Motor neuron (in vitro differentiated cells): ENCODE results near the gene CALHM5. TPM values are rescaled to one million over a fixed set of nuclear protein-coding genes. Genes with fewer than 3 reads are reported as not detected.

Experiments
- ATAC-seq, 8 experiments: fragments of 200-7000 bp; cut with Tn5 transposase; replicated peaks in 6 of 8; 2 replicates each; pipeline ENCODE4 v1.8.0; 2021; ENCODE audit warnings: mild to moderate bottlenecking in 8 of 8, moderate library complexity in 8 of 8
- H3K27ac ChIP-seq, 2 donors: fragments of 250-450 bp; sonication (Bioruptor Pico); 2 replicates each; pipeline ENCODE4 v1.9.0; 2021; ENCODE audit warnings: antibody characterized with exemption in 2 of 2, mild to moderate bottlenecking in 2 of 2, moderate library complexity in 1 of 2
- H3K4me1 ChIP-seq, 2 donors: fragments of 250-450 bp; sonication (Bioruptor Pico); replicated peaks in 1 of 2; 2 replicates each; pipeline ENCODE4 v1.6.1; 2021; ENCODE audit warnings: antibody characterized with exemption in 2 of 2, mild to moderate bottlenecking in 2 of 2, moderate library complexity in 1 of 2
- H3K4me3 ChIP-seq, 5 donors: fragments of 250-450 bp; sonication (Bioruptor Pico); 2 replicates each; pipeline ENCODE4 v1.9.0; 2021; ENCODE audit warnings: antibody characterized with exemption in 5 of 5, mild to moderate bottlenecking in 5 of 5, moderate library complexity in 4 of 5
- WGBS, 10 experiments: fragments of 450-650 bp; shearing (Covaris generic); methylation state at CpG; one replicate each; pipeline ENCODE4 v1.0.0; 2022; 5-methylcytosine and 5-hydroxymethylcytosine counted together
- in situ Hi-C, 9 experiments: fragments of 400-800 bp; cut with MboI; loops; one replicate each; pipeline ENCODE4 v1.15.0; 2021; ENCODE audit warnings: low sequenced_read_pairs in 9 of 9, low pct_unique_long_range_greater_than_20kb in 2 of 9; ENCODE audit not compliant: unreplicated experiment in 9 of 9
- total RNA-seq, 8 experiments: library from RNA; unstranded; fragments of 300-600 nt; gene quantifications; 2 replicates each; pipeline versions ENCODE4 v1.2.3 to v1.2.4, GENCODE V29; 2022

The CALHM5 gene
- total RNA-seq, 8 experiments from 2014 or later = 0.05 to 6.6 (median 0.70) TPM

DNA sequence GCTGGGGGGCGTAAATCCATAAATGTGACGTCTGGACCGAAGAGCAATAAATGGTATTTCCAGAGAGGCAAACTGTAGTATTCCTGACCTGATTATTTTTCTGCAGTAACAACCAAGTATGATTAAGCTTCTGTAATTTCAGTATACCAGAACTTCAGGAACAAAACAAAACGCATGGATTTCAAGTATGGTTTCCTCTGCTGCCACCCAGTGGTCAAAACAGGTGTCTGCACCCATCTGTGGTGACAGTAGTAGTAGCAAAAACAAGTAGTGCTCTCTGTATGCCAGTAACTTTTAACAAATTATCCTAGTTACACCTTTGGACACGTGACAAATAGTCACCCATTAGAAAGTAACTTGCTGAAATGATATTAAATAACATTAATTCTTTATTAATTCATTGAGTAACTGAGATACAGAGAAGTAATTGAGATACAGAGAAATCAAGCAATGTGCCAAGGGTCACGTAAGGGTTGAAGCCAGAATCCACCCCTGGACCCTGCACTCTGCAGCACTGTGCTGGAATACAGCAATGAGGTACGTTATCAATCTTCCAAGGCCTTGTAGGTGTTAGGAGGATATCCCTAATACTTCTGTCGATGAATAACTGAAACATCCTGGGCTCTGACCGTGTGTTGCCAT, 50.1 kb downstream of the CALHM5 start:
- 0 to 100% (median 43%) methylated on average over 1 to 9 of the region's 9 CpGs for WGBS, 10 experiments
- Histone ChIP-seq H3K27ac (no peak overlapping the region), H3K4me3 (no peak overlapping the region), H3K4me1 (no peaks in the 10 kb centered on the region)
- in situ Hi-C loops = loop anchor here in 5 of 9 experiments (10.0 to 25.0 kb wide), 3 partner anchors 274 to 299 kb away; partner anchors contain the start of genes TSPYL1 (in 3 of the 5) and TSPYL4 (in 1 of the 5)
- ATAC-seq = peak; percentile 32 to 72 (median 62)

DNA sequence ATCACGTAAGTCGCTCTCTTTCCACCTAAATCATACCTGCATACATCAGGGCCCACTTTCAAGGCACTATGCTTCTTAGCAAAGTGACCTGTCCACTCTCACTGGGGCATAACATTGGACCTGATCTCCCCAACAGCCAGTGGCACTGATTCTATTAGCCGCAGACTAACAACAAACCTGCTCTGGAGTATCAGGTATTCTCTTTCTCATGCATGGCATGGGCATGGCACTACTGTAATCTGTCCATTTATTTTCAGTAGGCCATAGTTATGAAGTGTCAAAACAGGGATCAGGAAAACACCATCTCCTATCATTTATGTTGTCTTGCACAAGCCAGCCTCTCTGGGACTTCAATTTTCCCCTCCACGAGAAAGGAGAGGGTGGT, 50.6 kb downstream of the CALHM5 start:
- Histone ChIP-seq H3K4me3 (no peak overlapping the region), H3K4me1 (no peaks in the 10 kb centered on the region), H3K27ac (no peak overlapping the region)
- WGBS, 10 experiments = 25 to 100% (median 95%) methylated on average over 1 to 4 of the region's 4 CpGs; no CpG with 5 or more reads in 3 of the 10 experiments
- in situ Hi-C loops = loop anchor here in 5 of 9 experiments (10.0 to 25.0 kb wide), 3 partner anchors 275 to 300 kb away; partner anchors contain the start of genes TSPYL1 (in 3 of the 5) and TSPYL4 (in 1 of the 5)
- no peak for ATAC-seq

DNA sequence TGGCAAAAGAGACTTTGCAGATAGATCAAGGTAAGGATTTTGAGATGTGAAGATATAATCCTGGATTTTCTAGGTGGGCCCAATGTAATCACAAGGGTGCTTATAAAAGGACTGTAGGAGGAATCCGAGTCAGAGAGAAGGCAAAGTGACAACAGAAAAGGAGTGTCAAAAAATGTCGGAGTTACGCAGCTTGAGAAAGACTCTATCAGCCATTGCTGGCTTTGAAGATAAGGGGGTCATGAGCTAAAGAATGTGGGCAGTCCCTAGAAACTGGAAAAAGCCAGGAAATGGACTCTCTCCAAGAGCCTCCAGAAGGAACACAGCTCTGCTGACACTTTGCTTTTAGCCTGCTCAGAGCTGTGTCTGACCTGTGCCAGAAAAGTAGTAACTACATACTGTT, 51.2 kb downstream of the CALHM5 start:
- 20 to 100% (median 63%) methylated on average over 1 to 3 of the region's 3 CpGs; no CpG with 5 or more reads in 3 of the 10 experiments for WGBS, 10 experiments
- no peak overlapping the region for H3K27ac ChIP-seq
- in situ Hi-C loops = loop anchor here in 5 of 9 experiments (10.0 to 25.0 kb wide), 3 partner anchors 275 to 300 kb away; partner anchors contain the start of genes TSPYL1 (in 3 of the 5) and TSPYL4 (in 1 of the 5)
- ATAC-seq = no peak
- H3K4me3 ChIP-seq = no peak overlapping the region
- H3K4me1 ChIP-seq = no peaks in the 10 kb centered on the region

DNA sequence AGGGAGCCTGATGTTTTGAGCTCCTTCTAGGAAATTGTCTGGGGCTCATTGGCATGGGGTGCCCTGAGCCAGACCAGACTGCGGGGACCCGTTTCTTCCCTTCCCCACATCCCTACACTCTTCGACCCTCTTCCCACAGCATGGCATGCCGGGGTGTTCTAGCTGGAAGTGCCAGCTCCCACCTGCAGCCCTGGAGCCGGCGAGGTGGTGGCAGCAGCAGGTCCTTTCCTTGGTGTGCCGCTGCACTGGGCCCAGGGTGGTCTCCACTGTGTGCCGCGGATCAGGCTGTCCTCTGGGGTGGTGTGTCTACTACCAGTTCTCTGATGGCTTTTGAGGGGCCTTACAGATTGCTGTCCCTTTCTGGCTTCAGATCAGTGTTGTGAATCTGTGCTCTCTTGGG, 52.4 kb downstream of the CALHM5 start:
- no peak for ATAC-seq
- 40 to 100% (median 88%) methylated on average over 1 to 4 of the region's 9 CpGs; no CpG with 5 or more reads in 2 of the 10 experiments for WGBS, 10 experiments
- Histone ChIP-seq H3K4me1 (no peaks in the 10 kb centered on the region), H3K27ac (no peak overlapping the region), H3K4me3 (no peak overlapping the region)
- in situ Hi-C loops = loop anchor here in 5 of 9 experiments (10.0 to 25.0 kb wide), 3 partner anchors 277 to 302 kb away; partner anchors contain the start of genes TSPYL1 (in 3 of the 5) and TSPYL4 (in 1 of the 5)

DNA sequence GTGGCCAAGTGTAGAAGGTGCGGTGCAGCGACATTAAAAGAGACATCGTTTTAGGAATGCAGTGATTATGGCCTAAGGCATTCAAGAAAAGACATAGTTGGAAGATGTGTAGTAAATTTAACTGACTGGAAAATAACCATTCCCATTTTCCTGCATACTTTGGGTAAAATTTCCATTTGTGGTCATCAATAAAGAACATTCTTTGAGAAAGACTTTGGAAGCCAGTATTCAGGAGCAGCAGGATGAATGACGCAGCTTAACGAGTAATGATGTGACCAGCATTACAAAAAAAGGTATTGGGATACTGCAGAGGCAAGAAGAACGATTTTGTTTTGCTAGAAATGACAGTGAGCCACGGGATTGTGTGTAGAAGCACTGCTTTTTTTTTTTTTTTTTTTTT, 52.9 kb downstream of the CALHM5 start:
- in situ Hi-C loops = loop anchor here in 5 of 9 experiments (10.0 to 25.0 kb wide), 3 partner anchors 277 to 302 kb away; partner anchors contain the start of genes TSPYL1 (in 3 of the 5) and TSPYL4 (in 1 of the 5)

DNA sequence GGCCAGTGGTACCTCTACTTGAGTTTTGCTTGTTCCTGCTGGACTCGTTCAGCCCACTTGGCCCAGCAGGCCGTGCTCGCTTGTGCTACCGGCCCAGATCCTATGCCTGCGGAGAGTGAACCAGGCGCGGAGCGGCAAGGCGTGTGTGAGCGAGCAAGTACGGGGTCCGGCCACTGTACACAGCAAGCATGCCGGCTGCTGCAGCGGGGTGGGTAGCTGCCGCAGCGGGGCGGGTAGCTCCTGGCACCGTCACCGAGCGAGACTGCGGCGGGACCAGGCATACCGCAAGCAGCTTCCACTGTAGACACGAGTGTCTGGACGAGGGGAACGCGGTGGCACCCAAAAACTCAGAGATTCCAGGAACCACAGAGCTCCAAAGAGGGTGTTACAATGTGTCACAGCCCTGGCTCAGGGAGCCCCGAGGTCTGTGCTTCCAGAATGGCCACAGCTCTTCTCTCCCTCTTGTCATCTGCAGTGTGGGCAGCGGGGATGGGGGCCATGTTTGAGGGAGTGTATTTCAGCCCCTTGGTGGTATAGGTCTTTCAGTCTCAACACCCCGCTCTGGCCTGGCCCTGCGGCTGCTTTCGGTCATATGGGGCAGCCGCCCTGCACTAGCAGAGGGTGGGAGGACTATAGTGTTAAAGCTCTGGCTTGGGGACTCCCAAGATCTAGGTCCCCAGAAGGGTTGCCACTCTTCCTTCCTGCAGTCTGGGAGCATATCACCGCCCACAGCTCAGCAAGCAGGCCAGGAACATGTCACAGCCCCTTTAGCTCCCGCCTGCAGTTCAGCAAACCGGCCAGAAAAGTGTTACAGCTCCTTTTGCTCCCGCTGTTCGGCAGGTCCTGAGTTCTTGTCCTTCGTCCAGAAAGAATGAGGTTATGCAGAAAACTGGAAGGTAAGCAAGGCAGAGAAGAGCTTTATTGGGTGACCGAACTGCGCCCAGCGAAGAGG, 53.8 kb downstream of the CALHM5 start:
- peaks cover 0 to 3% of the 10 kb centered on the region in 2 donors for H3K4me1 ChIP-seq
- no peak overlapping the region for H3K27ac ChIP-seq
- in situ Hi-C loops = loop anchor here in 5 of 9 experiments (10.0 to 25.0 kb wide), 3 partner anchors 278 to 303 kb away; partner anchors contain the start of genes TSPYL1 (in 3 of the 5) and TSPYL4 (in 1 of the 5)
- no peak overlapping the region for H3K4me3 ChIP-seq
- 63 to 94% (median 87%) methylated on average over 5 to 13 of the region's 42 CpGs; no CpG with 5 or more reads in 3 of the 10 experiments for WGBS, 10 experiments
- peak in 3 of 8 experiments; percentile 30 to 67 (median 34) for ATAC-seq

More for the DNA sequence above, 52.9 kb downstream of the CALHM5 start:
- WGBS, 10 experiments = 43 to 90% (median 69%) methylated on average over 3 to 7 of the region's 7 CpGs; no CpG with 5 or more reads in 1 of the 10 experiments
- H3K27ac ChIP-seq = no peak overlapping the region
- peak in 1 of 8 experiments; percentile 28 for ATAC-seq
- H3K4me1 ChIP-seq = no peaks in the 10 kb centered on the region
- no peak overlapping the region for H3K4me3 ChIP-seq

DNA sequence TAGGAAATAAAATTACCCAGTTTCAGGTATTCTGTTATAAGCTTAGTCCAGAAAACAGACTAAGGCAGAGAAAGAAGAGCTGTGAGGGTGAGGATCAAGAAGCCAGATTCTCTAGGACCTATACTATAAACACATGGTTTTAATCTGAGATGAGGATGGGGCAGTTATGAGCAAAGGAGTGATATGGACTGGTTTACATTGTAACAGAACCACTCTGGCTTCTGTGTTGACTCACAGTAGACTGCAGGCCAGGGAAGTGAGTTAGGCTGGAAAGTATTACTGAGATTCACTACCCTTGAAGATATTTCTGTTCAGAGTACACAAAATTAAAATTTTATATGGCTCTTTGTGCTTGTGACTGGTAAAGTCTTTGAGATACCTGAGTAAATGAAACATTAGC, 56.7 kb downstream of the CALHM5 start:
- H3K4me1 ChIP-seq = peaks cover 5 to 6% of the 10 kb centered on the region in 2 donors
- in situ Hi-C loops = loop anchor here in 5 of 9 experiments (10.0 to 25.0 kb wide), 3 partner anchors 281 to 306 kb away; partner anchors contain the start of genes TSPYL1 (in 3 of the 5) and TSPYL4 (in 1 of the 5)
- H3K4me3 ChIP-seq = no peak overlapping the region
- no peak overlapping the region for H3K27ac ChIP-seq
- ATAC-seq = no peak

DNA sequence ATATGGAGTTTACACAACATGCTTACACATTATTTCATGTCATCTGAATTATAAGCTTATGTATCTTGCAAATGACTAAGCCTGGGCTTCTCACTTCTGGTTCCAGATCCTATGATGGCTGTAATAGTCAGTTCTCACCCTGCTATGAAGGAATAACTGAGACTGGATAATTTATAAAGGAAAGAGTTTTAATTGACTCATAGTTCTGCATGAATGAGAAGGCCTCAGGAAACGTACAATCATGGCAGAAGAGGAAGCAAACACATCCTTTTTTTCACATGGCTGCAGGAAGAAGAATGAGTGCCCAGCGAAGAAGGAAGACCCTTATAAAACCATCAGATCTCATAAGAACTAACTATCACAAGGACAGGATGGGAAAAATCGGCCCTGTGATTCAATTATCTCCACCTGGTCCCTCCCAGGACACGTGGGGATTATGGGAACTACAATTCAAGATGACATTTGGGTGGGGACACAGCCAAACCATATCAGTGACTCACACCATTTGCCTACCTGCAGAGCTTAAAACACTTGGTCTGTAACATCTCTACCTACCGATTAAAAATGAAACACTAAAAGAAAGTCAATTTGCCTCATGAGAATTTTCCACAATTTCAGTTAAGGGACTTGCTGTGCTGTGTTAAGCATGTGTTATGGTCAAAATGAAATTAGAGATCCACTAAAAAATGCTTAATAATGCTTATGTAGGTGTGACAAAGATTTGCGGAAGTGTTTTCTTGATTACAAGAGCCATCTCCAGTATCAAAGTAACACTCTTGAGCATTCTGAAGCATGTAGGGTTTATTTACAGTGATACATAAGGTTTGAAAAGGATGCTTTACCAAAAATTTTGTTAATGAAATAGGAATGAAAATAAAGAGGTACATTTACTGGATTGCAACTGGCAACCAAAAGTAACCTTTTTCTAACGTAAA, 57.6 kb downstream of the CALHM5 start:
- in situ Hi-C loops = loop anchor here in 5 of 9 experiments (10.0 to 25.0 kb wide), 3 partner anchors 282 to 307 kb away; partner anchors contain the start of genes TSPYL1 (in 3 of the 5) and TSPYL4 (in 1 of the 5)
- ATAC-seq = no peak
- H3K27ac ChIP-seq = no peak overlapping the region
- H3K4me3 ChIP-seq = no peak overlapping the region
- 68 to 97% (median 79%) methylated on average over 1 to 7 of the region's 7 CpGs for WGBS, 10 experiments
- H3K4me1 ChIP-seq = peaks cover 7 to 9% of the 10 kb centered on the region in 2 donors

DNA sequence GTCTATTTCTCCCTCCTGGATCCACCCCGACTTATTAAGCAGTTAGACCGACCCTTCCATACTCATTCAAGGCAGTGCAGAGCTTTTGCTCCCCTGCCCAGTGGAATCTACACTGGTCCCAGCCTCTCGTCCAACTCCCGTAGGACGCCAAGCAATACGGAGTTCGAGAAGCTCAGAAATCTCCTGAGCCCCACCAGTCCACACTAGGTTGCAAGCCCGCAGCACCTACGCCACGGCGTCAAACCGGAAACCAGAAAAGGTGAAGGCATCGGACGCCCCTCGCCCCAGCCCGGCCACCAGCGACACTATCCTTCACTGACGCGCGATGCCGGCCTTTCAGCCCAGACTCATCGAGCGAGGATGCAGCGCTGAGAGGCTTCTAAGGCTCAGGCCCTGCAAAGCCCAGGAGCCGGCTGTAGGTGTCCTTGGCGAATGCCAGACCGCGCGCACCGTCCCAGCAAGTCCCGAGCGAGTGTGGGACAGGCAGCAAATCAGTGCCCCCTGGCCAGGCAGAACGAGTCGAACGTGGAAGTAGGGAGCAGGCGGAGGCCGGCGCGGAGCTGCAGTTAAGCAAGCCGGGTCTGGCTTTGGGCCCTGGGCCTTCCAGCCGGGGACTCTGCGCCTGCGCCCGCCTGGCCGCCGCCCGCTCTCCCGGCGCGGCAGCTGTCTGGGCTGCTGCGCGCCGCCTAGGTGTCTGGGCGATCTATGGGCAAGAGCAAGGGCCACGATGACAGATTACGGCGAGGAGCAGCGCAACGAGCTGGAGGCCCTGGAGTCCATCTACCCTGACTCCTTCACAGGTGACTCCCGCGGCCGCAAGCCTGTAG, 59.6 kb downstream of the CALHM5 start, which contains the start of gene RWDD1:
TSS of gene RWDD1 (plus strand) at position 649 of the 827 bp plus-strand sequence. CDS start at position 728, 79 bp downstream.
- in situ Hi-C loops = loop anchor here in 4 of 9 experiments (25.0 kb wide), 2 partner anchors 284 to 309 kb away; partner anchors contain the start of genes TSPYL1 (in 3 of the 4) and TSPYL4 (in 1 of the 4)
- H3K4me1 ChIP-seq = peaks cover 7 to 9% of the 10 kb centered on the region in 2 donors

DNA sequence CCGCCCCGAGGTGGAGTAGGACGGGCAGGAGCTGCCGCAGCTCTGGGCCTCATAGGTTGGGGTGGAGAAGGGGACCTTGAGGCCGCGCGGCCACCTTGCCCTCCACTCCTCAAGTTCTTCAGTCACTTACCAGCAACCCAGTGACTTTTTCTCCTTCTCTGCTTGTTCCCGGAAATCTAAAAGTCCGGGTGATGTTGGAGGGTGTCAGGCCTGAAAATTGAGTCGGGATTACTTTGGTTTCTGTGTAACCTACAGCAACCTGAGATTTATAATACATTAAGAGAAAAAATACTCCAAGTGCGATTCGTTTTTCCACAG, 60.2 kb downstream of the CALHM5 start:
- H3K4me3 ChIP-seq = peak overlapping the region; percentile 54 to 93 (median 75)

More for the DNA sequence above, 59.6 kb downstream of the CALHM5 start, which contains the start of gene RWDD1:
- ATAC-seq = peak; percentile 93 to 98 (median 97)
- peak within 1 kb of the TSS; percentile 81 to 94 for H3K27ac ChIP-seq
- 0 to 4% (median 0%) methylated on average over 1 to 19 of the region's 62 CpGs; no CpG with 5 or more reads in 2 of the 10 experiments for WGBS, 10 experiments
- H3K4me3 ChIP-seq = peak within 1 kb of the TSS; percentile 54 to 93 (median 75)

More for the DNA sequence above, 60.2 kb downstream of the CALHM5 start:
- in situ Hi-C loops = loop anchor here in 4 of 9 experiments (25.0 kb wide), 2 partner anchors 284 to 309 kb away; partner anchors contain the start of genes TSPYL1 (in 3 of the 4) and TSPYL4 (in 1 of the 4)
- Histone ChIP-seq H3K27ac (peak overlapping the region; percentile 81 to 94), H3K4me1 (peaks cover 7 to 9% of the 10 kb centered on the region in 2 donors)
- 0 to 6% (median 0%) methylated on average over 1 to 10 of the region's 12 CpGs; no CpG with 5 or more reads in 1 of the 10 experiments for WGBS, 10 experiments
- ATAC-seq = peak in 1 of 8 experiments; percentile 26
